ENCODE results near the gene UBP1.

- TF ChIP-seq, protein P1, sequence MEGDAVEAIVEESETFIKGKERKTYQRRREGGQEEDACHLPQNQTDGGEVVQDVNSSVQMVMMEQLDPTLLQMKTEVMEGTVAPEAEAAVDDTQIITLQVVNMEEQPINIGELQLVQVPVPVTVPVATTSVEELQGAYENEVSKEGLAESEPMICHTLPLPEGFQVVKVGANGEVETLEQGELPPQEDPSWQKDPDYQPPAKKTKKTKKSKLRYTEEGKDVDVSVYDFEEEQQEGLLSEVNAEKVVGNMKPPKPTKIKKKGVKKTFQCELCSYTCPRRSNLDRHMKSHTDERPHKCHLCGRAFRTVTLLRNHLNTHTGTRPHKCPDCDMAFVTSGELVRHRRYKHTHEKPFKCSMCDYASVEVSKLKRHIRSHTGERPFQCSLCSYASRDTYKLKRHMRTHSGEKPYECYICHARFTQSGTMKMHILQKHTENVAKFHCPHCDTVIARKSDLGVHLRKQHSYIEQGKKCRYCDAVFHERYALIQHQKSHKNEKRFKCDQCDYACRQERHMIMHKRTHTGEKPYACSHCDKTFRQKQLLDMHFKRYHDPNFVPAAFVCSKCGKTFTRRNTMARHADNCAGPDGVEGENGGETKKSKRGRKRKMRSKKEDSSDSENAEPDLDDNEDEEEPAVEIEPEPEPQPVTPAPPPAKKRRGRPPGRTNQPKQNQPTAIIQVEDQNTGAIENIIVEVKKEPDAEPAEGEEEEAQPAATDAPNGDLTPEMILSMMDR (IDR thresholded peaks at IDR 0.05; ENCODE audit: poor library complexity) = no peak
- TF ChIP-seq EZH2 (IDR thresholded peaks at IDR 0.05; ENCODE audit: borderline replicate concordance) = no peak
- no peak for TF ChIP-seq EZH2phosphoT487 (IDR thresholded peaks at IDR 0.05; ENCODE audit: low read depth, severe bottlenecking, unreplicated experiment)
These were observed 14.8 kb downstream of the UBP1 start for GRCh38 chr3:33425453-33425852.

Measured in hepatocyte (in vitro differentiated cells).